Esophagus squamous epithelium (tissue), 5 donors: Measurements from ENCODE around the gene DLG2. TPM values are rescaled to one million over a fixed set of nuclear protein-coding genes. Genes with fewer than 3 reads are reported as not detected.
A peak's percentile ranks its signal among the peaks of the same experiment; 100 is the strongest.

ENCODE experiments used
- DNase-seq: peaks from one replicate; lab custom pipeline; 2025; lab: John Stamatoyannopoulos, UW
- H3K27ac ChIP-seq, 4 donors: fragments of 200-600 bp; sonication (generic); one replicate each; pipeline ENCODE4 v1.5.1; 2016 to 2019; ENCODE audit warnings: mild to moderate bottlenecking in 1 of 4
- H3K27me3 ChIP-seq, 4 donors: fragments of 200-600 bp; sonication (generic); 1 replicate in 3 of 4; 2 replicates in 1 of 4; pipeline versions ENCODE4 v1.5.1 to v1.6.0; 2017 to 2021; ENCODE audit warnings: antibody characterized with exemption in 1 of 4
- H3K36me3 ChIP-seq, 3 donors: fragments of 200-600 bp; sonication (generic); one replicate each; pipeline ENCODE4 v1.5.1; 2016 to 2019
- H3K4me1 ChIP-seq, 3 donors: fragments of 200-600 bp; sonication (generic); one replicate each; pipeline ENCODE4 v1.5.1; 2017 to 2019
- H3K4me3 ChIP-seq, 4 donors: fragments of 200-600 bp; sonication (generic); 1 replicate in 3 of 4; 2 replicates in 1 of 4; pipeline ENCODE4 v1.5.1; 2016 to 2019; ENCODE audit warnings: mild to moderate bottlenecking in 2 of 4, moderate library complexity in 1 of 4
- H3K9me3 ChIP-seq, 3 donors: fragments of 200-600 bp; sonication (generic); one replicate each; pipeline ENCODE4 v1.5.1; 2016 to 2019
- POLR2A ChIP-seq, 4 donors: fragments of 450-650 bp; IDR thresholded peaks; one replicate each; pipeline ENCODE4 v1.6.1; 2017; ENCODE audit warnings: antibody characterized with exemption in 4 of 4, mild to moderate bottlenecking in 4 of 4, moderate library complexity in 3 of 4
- WGBS, 2 donors: methylation state at CpG; one replicate each; pipeline ENCODE4 v1.1.5; 2018; 5-methylcytosine and 5-hydroxymethylcytosine counted together
- intact Hi-C: fragments of 100-400 bp; cut with DNase I; formaldehyde crosslinking; loops from one replicate; pipeline ENCODE4 v1.15.0; 2022
- total RNA-seq, 4 donors: library from RNA; depleted of rRNA; stranded (reverse); fragments of >200 nt; gene quantifications; one replicate each; pipeline ENCODE4 v1.1.0, GENCODE V29; 2016
- TF ChIP-seq, protein P1 (sequence below), 6 experiments: fragments of 450-650 bp in 4 of 6; fragments of 200-600 bp in 2 of 6; sonication (generic) in 2 of 6; IDR thresholded peaks; one replicate each; pipeline ENCODE4 v1.5.1; 2016 to 2019; ENCODE audit warnings: antibody characterized with exemption in 6 of 6, mild to moderate bottlenecking in 4 of 6, moderate library complexity in 4 of 6
- donor health status: DM: yes; HTN: yes; CAD: no.

Gene DLG2
- total RNA-seq, 4 donors from 2014 or later = 2.9 to 27.7 (median 12.6) TPM

DNA sequence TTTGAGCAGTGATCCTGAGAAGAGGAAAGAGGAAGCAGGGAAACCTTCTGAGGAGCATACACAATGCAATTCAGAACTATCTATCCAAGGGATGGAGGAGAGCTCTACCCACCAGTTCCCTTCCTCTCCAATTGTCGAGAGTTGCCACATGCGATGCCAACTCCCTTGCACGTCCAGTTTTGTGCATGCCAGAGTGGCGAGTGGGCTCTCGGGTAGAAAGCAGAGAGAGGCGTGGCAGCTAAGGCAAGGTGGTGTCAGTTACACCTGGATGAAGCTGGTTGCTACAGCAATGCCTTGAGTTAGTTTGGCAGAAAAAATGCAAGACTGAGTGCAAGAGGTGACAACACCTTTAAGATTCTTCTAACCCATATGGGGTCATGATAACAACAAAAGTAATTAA, 1920.6 kb downstream of the DLG2 start:
- H3K27ac ChIP-seq = no peak overlapping the region
- intact Hi-C loops = no loop called here
- 54 to 74% methylated on average over 6 of the region's 6 CpGs for WGBS, 2 donors
- H3K27me3 ChIP-seq = no peaks in the 10 kb centered on the region
- H3K4me3 ChIP-seq = no peak overlapping the region
- no peak for DNase-seq
- peaks cover 0 to 24% (median 0%) of the 10 kb centered on the region in 3 donors for H3K4me1 ChIP-seq
- no peak for TF ChIP-seq POLR2A (IDR thresholded peaks at IDR 0.05)
- TF ChIP-seq, protein P1, sequence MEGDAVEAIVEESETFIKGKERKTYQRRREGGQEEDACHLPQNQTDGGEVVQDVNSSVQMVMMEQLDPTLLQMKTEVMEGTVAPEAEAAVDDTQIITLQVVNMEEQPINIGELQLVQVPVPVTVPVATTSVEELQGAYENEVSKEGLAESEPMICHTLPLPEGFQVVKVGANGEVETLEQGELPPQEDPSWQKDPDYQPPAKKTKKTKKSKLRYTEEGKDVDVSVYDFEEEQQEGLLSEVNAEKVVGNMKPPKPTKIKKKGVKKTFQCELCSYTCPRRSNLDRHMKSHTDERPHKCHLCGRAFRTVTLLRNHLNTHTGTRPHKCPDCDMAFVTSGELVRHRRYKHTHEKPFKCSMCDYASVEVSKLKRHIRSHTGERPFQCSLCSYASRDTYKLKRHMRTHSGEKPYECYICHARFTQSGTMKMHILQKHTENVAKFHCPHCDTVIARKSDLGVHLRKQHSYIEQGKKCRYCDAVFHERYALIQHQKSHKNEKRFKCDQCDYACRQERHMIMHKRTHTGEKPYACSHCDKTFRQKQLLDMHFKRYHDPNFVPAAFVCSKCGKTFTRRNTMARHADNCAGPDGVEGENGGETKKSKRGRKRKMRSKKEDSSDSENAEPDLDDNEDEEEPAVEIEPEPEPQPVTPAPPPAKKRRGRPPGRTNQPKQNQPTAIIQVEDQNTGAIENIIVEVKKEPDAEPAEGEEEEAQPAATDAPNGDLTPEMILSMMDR (IDR thresholded peaks at IDR 0.05) = no peak
- H3K36me3 ChIP-seq = no peaks in the 10 kb centered on the region
- no peaks in the 10 kb centered on the region for H3K9me3 ChIP-seq

DNA sequence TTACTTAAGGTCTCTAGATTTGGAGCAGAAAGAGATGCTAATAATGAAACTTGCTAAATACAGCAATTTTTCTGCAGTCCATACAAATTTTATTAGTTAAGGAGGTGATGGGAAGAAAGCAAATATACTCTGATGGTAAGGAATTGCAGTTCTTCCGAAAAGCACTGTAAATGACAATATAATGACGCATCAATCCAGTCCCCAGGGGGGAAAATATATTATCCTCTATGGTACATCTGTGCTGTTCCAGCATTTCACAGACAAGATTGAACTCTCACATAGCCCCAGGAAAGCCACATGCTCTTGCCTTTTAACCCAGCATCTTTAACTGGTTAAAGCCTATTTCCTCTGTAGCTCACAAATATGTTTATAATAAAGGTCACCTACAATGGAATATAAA, 1924.3 kb downstream of the DLG2 start:
- WGBS, 2 donors = 88 to 95% methylated on average over 2 of the region's 2 CpGs
- H3K4me1 ChIP-seq = peaks cover 0 to 21% (median 0%) of the 10 kb centered on the region in 3 donors
- intact Hi-C loops = no loop called here
- H3K36me3 ChIP-seq = no peaks in the 10 kb centered on the region
- no peaks in the 10 kb centered on the region for H3K27me3 ChIP-seq
- no peak overlapping the region for H3K27ac ChIP-seq
- no peak for TF ChIP-seq POLR2A (IDR thresholded peaks at IDR 0.05)
- TF ChIP-seq, protein P1 (IDR thresholded peaks at IDR 0.05) = no peak
- H3K4me3 ChIP-seq = no peak overlapping the region
- DNase-seq = no peak
- H3K9me3 ChIP-seq = no peaks in the 10 kb centered on the region

DNA sequence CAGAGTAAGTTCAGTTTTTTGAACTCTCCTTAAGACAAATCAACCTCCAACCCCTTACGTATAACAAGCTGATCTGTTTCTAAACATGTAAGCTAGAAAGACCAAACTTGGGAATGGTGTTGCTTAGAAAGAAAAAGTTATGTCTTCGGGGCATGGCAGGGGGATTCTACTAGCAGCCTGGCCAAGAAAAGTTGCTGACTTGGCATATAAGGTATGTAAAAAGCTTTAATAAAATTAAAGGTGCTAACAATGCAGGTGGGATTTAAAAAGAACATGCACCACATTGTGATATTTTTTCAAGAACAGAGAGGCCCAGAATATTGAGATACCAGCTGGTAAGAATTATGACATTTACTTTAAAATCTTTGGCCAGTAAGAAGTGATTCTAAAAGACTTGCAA, 1929.6 kb downstream of the DLG2 start:
- Histone ChIP-seq H3K4me1 (peaks cover 5 to 34% (median 7%) of the 10 kb centered on the region in 3 donors), H3K9me3 (no peaks in the 10 kb centered on the region), H3K27me3 (no peaks in the 10 kb centered on the region), H3K27ac (no peak overlapping the region), H3K36me3 (no peaks in the 10 kb centered on the region), H3K4me3 (no peak overlapping the region)
- no peak for DNase-seq
- intact Hi-C loops = no loop called here
- WGBS, 2 donors = 73 to 100% methylated on average over 2 of the region's 2 CpGs
- TF ChIP-seq, protein P1 (IDR thresholded peaks at IDR 0.05) = no peak
- no peak for TF ChIP-seq POLR2A (IDR thresholded peaks at IDR 0.05)

GRCh38 chr11:83695046-83695445, 1932.1 kb downstream of the DLG2 start:
- DNase-seq = no peak
- intact Hi-C loops = no loop called here
- WGBS, 2 donors = 76 to 80% methylated on average over 3 of the region's 3 CpGs

GRCh38 chr11:83694191-83694910, 1932.8 kb downstream of the DLG2 start:
- intact Hi-C loops = no loop called here
- H3K9me3 ChIP-seq = no peaks in the 10 kb centered on the region
- no peaks in the 10 kb centered on the region for H3K27me3 ChIP-seq
- 68 to 75% methylated on average over 10 of the region's 10 CpGs for whole genome bisulfite sequencing, 2 donors
- no peak for DNase-seq
- no peaks in the 10 kb centered on the region for H3K36me3 ChIP-seq
- H3K4me1 ChIP-seq = peaks cover 5 to 43% (median 7%) of the 10 kb centered on the region in 3 donors
- peak overlapping the region in 2 of 4 donors; percentile 66 to 70 for H3K27ac ChIP-seq
- H3K4me3 ChIP-seq = no peak overlapping the region
- no peak for TF ChIP-seq POLR2A (IDR thresholded peaks at IDR 0.05)
- TF ChIP-seq, protein P1 (IDR thresholded peaks at IDR 0.05) = no peak

More at GRCh38 chr11:83695046-83695445, 1932.1 kb downstream of the DLG2 start:
- Histone ChIP-seq H3K27me3 (no peaks in the 10 kb centered on the region), H3K9me3 (no peaks in the 10 kb centered on the region), H3K4me3 (no peak overlapping the region), H3K27ac (no peak overlapping the region), H3K36me3 (no peaks in the 10 kb centered on the region), H3K4me1 (peaks cover 5 to 43% (median 7%) of the 10 kb centered on the region in 3 donors)
- TF ChIP-seq, protein P1 (IDR thresholded peaks at IDR 0.05) = no peak
- no peak for TF ChIP-seq POLR2A (IDR thresholded peaks at IDR 0.05)
